IPS-15b (cell line): Measurements from ENCODE around the gene SAA2.
"Not testable (repeated sequence)": the region's sequence is repeated elsewhere in the genome, so short reads cannot be mapped to it uniquely, and the experiment has no call there.

Source experiments
- H3K27me3 ChIP-seq: one replicate; pipeline ENCODE4 v1.6.1; 2013; ENCODE audit warnings: low read length; ENCODE audit not compliant: control insufficient read depth, insufficient read depth
- H3K36me3 ChIP-seq: one replicate; pipeline ENCODE4 v1.6.1; 2013; ENCODE audit warnings: low read length; ENCODE audit not compliant: control insufficient read depth, insufficient read depth
- H3K4me1 ChIP-seq: one replicate; pipeline ENCODE4 v1.6.1; 2013; ENCODE audit warnings: mild to moderate bottlenecking, low read length; ENCODE audit not compliant: control insufficient read depth, insufficient read depth
- H3K4me3 ChIP-seq: one replicate; pipeline ENCODE4 v1.5.1; 2013; ENCODE audit warnings: low read depth, low read length
- H3K9ac ChIP-seq: one replicate; pipeline ENCODE4 v1.6.1; 2013; ENCODE audit warnings: low read depth, mild to moderate bottlenecking, low read length
- H3K9me3 ChIP-seq: one replicate; pipeline ENCODE4 v1.6.1; 2013; ENCODE audit warnings: mild to moderate bottlenecking, low read length; ENCODE audit not compliant: control insufficient read depth, insufficient read depth

SAA2 gene

DNA sequence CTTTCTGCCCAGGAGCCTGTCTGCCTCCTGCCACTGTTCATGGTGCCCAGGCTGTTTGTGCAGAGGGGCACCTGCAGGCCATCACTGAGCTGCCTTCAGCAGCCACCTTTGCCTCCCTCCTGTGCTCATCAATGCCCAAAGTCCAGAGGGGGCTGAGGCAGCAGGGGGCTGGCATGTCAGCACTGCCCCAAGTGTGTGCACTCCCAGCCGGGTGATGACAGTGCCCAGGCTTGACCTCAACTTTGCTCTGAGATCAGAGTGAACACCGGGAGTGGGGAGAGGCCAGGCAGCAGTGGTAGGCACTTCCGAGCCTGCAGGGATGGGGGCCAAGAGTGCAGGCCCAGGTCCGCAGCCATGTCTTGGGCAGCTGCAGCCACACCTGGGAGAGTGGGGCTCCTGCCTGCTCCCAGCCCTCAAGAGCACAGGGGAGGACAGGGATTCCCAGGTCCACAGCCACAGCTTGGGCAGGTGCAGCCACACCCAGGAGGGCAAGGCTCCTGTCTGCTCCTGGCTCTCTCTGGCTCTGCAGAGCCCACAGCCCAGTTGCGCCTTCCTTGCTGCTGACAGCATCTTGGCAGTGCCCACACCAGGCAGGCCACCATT, 27.1 kb downstream of the SAA2 start:
- Histone ChIP-seq H3K4me3 (no peak overlapping the region), H3K9ac (no peak overlapping the region), H3K36me3 (no peaks in the 10 kb centered on the region), H3K27me3 (no peaks in the 10 kb centered on the region), H3K9me3 (no peaks in the 10 kb centered on the region), H3K4me1 (no peaks in the 10 kb centered on the region)

DNA sequence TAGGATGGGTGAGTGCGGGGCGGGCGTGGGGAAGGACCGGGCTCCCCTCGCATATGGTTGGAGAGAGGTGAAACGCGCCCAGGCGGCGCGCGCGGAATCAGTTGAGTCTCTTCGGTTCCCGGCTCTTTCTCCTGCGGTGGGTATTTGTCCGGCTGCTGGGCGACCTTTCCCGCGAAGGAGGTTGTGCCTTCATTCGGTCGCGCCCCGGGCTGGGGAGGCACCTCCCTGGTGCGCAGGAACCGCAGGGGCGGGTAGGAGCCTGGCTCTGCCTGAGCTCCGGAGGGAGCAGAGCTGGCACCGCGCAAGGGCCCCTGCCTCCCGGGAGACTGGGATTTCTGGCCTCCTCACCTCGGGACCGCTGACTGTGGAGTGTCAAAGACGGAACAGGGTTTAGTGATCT, 39.4 kb downstream of the SAA2 start:
- H3K27me3 ChIP-seq: no peaks in the 10 kb centered on the region
- H3K4me3 ChIP-seq: no peak overlapping the region
- H3K9ac ChIP-seq: no peak overlapping the region
- no peaks in the 10 kb centered on the region for H3K4me1 ChIP-seq
- H3K9me3 ChIP-seq: no peaks in the 10 kb centered on the region
- H3K36me3 ChIP-seq: no peaks in the 10 kb centered on the region

DNA sequence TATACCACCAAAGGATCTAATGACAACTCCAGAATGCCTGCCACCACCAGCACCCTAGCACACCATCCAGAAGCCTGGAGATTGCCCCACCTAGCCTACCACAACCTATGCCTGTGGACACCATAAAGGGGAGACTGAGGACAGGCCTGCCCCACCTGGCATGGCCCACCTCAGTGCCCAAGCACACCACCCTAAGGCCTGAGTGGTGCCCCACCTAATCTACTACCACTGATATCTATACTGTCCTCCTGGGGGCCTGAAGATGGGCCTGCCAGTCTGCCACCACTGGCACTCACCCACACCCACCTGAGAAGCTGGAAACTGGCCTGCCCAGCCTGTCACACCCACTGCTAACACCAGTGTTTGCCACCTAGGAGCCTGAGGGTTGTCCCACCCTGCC, 43.7 kb downstream of the SAA2 start:
- no peak overlapping the region for H3K4me3 ChIP-seq
- no peaks in the 10 kb centered on the region for H3K36me3 ChIP-seq
- H3K4me1 ChIP-seq: no peaks in the 10 kb centered on the region
- H3K9ac ChIP-seq: no peak overlapping the region
- no peaks in the 10 kb centered on the region for H3K27me3 ChIP-seq
- no peaks in the 10 kb centered on the region for H3K9me3 ChIP-seq

DNA sequence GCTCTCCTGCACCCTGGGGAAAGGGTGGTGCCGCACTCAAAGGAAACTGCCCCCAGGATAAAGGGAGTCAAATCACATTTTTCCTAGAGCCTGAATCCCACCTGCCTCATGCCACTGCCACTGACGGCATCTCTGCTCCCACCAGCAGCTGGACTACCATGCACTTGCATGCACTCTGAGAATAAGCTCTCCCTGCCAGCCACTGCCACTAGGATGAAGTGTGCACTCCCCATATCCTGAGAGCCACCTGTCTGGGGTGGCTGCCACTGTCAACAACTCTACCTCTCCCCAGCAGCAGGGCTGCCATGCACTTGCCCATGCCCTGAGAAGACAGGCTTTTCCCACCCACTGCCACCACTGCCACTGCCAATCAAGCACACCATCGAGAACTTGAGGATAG, 44.2 kb downstream of the SAA2 start:
- no peak overlapping the region for H3K4me3 ChIP-seq
- no peak overlapping the region for H3K9ac ChIP-seq
- H3K36me3 ChIP-seq: no peaks in the 10 kb centered on the region
- H3K27me3 ChIP-seq: no peaks in the 10 kb centered on the region
- H3K4me1 ChIP-seq: no peaks in the 10 kb centered on the region
- no peaks in the 10 kb centered on the region for H3K9me3 ChIP-seq

DNA sequence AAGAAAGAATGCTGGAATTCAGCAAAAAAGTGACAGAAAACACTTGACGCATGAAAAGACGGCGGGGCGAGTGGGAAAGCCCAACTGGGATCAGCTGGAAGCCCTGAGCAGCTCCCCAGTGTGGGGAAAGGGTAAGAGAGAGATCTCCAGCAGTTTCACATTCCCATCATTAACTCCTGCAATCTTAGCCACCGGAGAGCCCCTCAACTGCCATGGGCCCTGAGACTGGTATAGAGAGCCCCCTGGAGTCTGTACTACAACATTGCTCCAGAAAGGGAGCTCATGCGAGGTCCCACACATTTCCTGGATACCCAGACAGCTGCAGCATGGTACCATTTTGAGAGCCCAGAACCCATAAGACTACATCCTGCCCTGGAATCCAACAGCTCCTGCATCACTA, 44.7 kb downstream of the SAA2 start:
- no peak overlapping the region for H3K9ac ChIP-seq
- H3K27me3 ChIP-seq: no peaks in the 10 kb centered on the region
- peak overlapping the region; percentile 24 for H3K4me3 ChIP-seq
- H3K36me3 ChIP-seq: no peaks in the 10 kb centered on the region
- no peaks in the 10 kb centered on the region for H3K4me1 ChIP-seq
- H3K9me3 ChIP-seq: no peaks in the 10 kb centered on the region

DNA sequence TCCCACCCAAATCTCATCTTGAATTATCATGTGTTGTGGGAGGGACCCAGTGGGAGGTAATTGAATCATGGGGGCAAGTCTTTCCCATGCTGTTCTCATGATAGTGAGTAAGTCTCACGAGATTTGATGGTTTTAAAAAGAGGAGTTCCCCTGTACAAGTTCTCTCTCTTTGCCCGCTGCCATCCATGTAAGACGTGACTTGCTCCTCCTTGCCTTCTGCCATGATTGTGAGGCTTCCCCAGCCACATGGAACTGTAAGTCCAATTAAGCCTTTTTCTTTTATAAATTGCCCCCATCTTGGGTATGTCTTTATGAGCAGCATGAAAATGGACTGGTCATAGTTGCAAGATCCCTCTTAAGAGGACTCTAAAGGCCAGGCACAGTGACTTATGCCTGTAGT, 50.7 kb downstream of the SAA2 start:
- not testable (repeated sequence) for H3K9ac ChIP-seq, H3K27me3 ChIP-seq, H3K36me3 ChIP-seq, H3K4me1 ChIP-seq, H3K4me3 ChIP-seq, H3K9me3 ChIP-seq

DNA sequence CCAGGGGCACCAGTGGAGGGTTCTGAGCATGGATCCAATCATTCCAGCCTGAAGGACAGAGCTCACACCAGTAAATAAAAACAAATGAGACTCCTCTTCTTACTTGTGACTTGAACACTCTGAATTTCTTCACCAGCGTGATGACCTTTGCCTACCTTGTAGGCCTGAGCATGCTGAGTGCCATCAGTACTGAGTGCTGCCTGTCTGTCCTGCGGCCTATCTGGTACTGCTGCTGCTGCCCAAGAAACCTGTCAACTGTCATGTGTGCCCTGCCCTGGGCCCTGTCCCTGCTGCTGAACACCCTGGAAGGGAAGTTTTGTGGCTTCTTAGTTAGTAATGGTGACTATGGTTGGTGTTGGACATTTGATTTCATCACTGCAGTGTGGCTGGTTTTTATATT, 51.9 kb downstream of the SAA2 start:
- Histone ChIP-seq H3K9me3 (no peaks in the 10 kb centered on the region), H3K36me3 (no peaks in the 10 kb centered on the region), H3K4me1 (no peaks in the 10 kb centered on the region), H3K9ac (no peak overlapping the region), H3K4me3 (no peak overlapping the region), H3K27me3 (no peaks in the 10 kb centered on the region)
